ENCODE measurements around the gene DLL1. TPM values are rescaled to one million over a fixed set of nuclear protein-coding genes. Genes with fewer than 3 reads are reported as not detected.

DLL1 gene
- total RNA-seq, 1 experiment from 2014 or later: 0.26 TPM

DNA sequence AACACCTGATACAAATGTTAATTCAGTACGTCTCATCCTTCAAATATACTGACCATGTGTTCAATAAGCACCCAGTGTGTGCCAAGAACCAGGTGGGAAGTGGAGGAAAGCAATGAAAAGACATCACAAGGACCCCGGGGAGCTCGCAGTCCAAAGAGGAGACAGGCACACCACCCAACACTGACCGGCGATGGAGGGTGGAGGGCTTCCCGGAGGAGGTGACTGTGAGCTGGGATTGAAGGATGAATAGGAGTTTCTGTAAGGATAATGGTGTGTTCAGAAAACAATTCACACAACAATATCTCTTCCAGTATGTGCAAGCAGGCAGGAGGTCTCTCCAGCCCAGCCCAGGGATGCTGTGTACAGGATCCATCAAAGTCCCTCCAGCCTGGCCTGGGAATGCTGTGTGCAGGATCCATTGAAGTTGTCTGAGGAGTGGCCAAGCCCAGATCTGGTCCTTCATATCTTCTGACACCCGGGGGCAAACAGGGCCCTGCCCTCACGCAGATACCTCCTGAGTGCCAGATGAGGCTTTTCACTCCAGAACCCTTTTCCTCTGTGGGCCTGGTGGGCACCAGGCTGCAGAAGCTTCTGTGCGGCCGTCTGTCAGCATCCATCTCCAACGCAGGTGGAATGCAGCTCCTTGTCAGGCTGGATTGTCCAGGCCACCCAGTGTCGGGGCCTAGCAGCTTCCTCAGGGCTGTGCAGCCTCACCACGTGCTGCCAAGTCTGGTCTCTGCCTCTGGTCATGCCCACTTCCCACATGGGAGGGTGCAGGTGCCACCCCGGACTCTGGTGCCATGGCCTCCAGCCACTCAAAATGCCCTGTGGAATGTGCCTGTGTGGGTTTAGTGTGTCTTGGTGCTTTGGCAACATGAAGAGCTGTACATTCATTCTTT lies 36.3 kb downstream of the DLL1 start:
- H3K27me3 ChIP-seq (ENCODE audit: low read length): no peaks in the 10 kb centered on the region
- H3K4me3 ChIP-seq (ENCODE audit: low read length): no peak overlapping the region
- DNase-seq: no peak

DNA sequence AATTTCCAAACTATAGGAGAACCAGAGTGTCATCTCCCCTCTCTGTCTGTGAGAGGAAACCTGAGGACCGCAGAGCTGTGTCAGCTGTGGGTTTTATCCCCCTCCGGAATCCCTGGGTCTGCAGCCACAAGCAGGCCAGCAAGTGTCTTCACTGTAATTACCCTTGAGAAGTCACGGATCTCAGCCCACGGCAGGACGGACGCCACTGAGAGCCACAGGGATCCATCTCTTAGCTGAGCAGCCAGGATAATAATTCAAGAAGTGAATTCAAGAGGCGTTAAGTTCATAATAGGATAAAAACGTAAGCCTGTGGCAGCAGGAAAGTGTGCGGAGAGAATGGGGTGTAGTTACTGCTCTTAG lies 37.0 kb downstream of the DLL1 start:
- Histone ChIP-seq H3K4me3 (ENCODE audit: low read length) (no peak overlapping the region), H3K79me2 (ENCODE audit: low read length) (no peaks in the 10 kb centered on the region), H3K27me3 (ENCODE audit: low read length) (no peaks in the 10 kb centered on the region), H3K4me2 (ENCODE audit: low read depth, low read length, poor library complexity, severe bottlenecking) (no peak overlapping the region), H3K9me2 (replicated peaks; ENCODE audit: insufficient read depth, low read length) (no peaks in the 10 kb centered on the region), H4K20me1 (ENCODE audit: insufficient read depth, low read depth, low read length) (no peaks in the 10 kb centered on the region), H3K9ac (ENCODE audit: low read length) (no peak overlapping the region), H3K36me3 (ENCODE audit: insufficient read depth, low read length) (no peaks in the 10 kb centered on the region), H2AFZ (ENCODE audit: low read length) (no peak overlapping the region), H3K4me1 (ENCODE audit: low read length) (no peaks in the 10 kb centered on the region), H3K9me3 (ENCODE audit: low read length) (no peaks in the 10 kb centered on the region), H3K27ac (ENCODE audit: low read length) (no peak overlapping the region)
- DNase-seq: no peak

More for the DNA sequence above, 36.3 kb downstream of the DLL1 start:
- Histone ChIP-seq H4K20me1 (ENCODE audit: insufficient read depth, low read depth, low read length) (no peaks in the 10 kb centered on the region), H3K9me2 (replicated peaks; ENCODE audit: insufficient read depth, low read length) (no peaks in the 10 kb centered on the region), H2AFZ (ENCODE audit: low read length) (no peak overlapping the region), H3K36me3 (ENCODE audit: insufficient read depth, low read length) (no peaks in the 10 kb centered on the region), H3K9ac (ENCODE audit: low read length) (no peak overlapping the region), H3K4me2 (ENCODE audit: low read depth, low read length, poor library complexity, severe bottlenecking) (no peak overlapping the region), H3K27ac (ENCODE audit: low read length) (no peak overlapping the region), H3K4me1 (ENCODE audit: low read length) (no peaks in the 10 kb centered on the region), H3K9me3 (ENCODE audit: low read length) (no peaks in the 10 kb centered on the region), H3K79me2 (ENCODE audit: low read length) (no peaks in the 10 kb centered on the region)

DNA sequence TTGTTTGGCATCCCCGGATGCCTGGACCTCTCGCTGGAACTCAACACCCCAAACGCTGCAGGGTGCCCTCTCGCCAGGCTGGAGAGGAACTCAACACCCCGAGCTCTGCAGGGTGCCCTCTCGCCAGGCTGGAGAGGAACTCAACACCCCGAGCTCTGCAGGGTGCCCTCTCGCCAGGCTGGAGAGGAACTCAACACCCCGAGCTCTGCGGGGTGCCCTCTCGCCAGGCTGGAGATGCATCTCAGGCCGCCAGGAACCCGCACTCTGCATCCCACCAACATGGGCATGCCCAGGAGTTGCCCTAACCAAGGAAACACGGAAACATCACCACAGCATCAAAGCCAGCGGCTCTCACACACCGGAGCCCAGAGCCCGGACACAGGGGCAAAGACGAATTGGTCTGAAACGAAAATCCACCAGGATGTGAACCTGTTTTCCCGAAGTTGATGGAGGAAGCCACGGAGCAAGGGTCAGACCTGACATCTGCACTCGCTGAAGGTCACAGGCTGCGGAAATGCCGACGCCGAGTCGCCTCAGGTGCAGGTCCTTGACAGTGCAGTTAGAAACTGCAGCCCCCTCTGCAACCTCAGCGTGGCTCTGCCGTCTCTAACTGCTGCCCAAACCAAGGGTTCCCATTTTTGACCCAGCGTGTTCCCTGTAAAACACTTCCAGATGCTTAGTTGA lies 37.5 kb downstream of the DLL1 start:
- no peak overlapping the region for H3K4me2 ChIP-seq (ENCODE audit: low read depth, low read length, poor library complexity, severe bottlenecking)
- no peak overlapping the region for H2AFZ ChIP-seq (ENCODE audit: low read length)
- no peaks in the 10 kb centered on the region for H3K79me2 ChIP-seq (ENCODE audit: low read length)
- no peak for DNase-seq
- H3K9me2 ChIP-seq (replicated peaks; ENCODE audit: insufficient read depth, low read length): no peaks in the 10 kb centered on the region
- no peaks in the 10 kb centered on the region for H3K9me3 ChIP-seq (ENCODE audit: low read length)
- no peaks in the 10 kb centered on the region for H3K27me3 ChIP-seq (ENCODE audit: low read length)
- no peak overlapping the region for H3K27ac ChIP-seq (ENCODE audit: low read length)
- no peaks in the 10 kb centered on the region for H4K20me1 ChIP-seq (ENCODE audit: insufficient read depth, low read depth, low read length)
- no peaks in the 10 kb centered on the region for H3K4me1 ChIP-seq (ENCODE audit: low read length)
- no peak overlapping the region for H3K4me3 ChIP-seq (ENCODE audit: low read length)
- H3K36me3 ChIP-seq (ENCODE audit: insufficient read depth, low read length): no peaks in the 10 kb centered on the region
- no peak overlapping the region for H3K9ac ChIP-seq (ENCODE audit: low read length)

DNA sequence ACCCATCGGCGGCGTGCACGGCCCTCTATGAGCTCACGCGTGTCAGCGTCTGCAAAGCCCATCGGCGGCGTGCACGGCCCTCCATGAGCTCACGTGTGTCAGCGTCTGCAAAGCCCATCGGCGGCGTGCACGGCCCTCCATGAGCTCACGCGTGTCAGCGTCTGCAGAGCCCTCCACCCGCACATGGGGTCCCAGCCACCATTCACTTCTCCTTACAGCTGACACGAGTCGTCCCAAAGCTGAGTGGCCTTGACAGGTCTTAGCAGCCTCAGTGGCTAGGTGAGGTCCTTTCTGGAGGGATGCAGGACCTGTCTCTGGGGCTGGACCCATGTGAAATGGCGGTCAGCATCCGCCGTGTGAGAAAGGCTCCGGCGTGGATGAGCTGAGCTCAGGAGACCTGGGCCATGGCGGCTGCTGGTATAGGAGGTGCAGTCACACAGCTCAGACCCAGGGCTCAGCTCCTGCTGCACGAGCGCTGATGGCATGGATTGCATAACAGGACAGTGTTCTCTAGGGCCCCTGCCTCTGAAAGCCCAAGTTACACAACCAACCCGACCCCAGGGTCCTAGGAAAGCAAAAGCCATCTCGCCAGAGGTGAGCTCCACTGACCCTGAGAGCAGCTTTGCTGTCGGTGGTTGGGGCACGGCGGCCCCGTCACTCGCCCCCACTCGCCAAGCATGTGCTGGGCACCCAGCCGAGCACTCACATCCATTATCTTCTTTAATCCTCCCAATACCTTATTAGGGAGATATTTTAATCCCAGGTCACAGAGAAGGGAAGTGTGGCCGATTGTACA lies 38.9 kb downstream of the DLL1 start:
- Histone ChIP-seq H3K4me1 (ENCODE audit: low read length) (no peaks in the 10 kb centered on the region), H2AFZ (ENCODE audit: low read length) (no peak overlapping the region), H3K9me3 (ENCODE audit: low read length) (no peaks in the 10 kb centered on the region), H3K4me2 (ENCODE audit: low read depth, low read length, poor library complexity, severe bottlenecking) (no peak overlapping the region), H3K36me3 (ENCODE audit: insufficient read depth, low read length) (no peaks in the 10 kb centered on the region), H3K27ac (ENCODE audit: low read length) (no peak overlapping the region), H3K4me3 (ENCODE audit: low read length) (no peak overlapping the region), H4K20me1 (ENCODE audit: insufficient read depth, low read depth, low read length) (no peaks in the 10 kb centered on the region), H3K9ac (ENCODE audit: low read length) (no peak overlapping the region), H3K27me3 (ENCODE audit: low read length) (no peaks in the 10 kb centered on the region), H3K9me2 (replicated peaks; ENCODE audit: insufficient read depth, low read length) (no peaks in the 10 kb centered on the region), H3K79me2 (ENCODE audit: low read length) (no peaks in the 10 kb centered on the region)
- DNase-seq: no peak

DNA sequence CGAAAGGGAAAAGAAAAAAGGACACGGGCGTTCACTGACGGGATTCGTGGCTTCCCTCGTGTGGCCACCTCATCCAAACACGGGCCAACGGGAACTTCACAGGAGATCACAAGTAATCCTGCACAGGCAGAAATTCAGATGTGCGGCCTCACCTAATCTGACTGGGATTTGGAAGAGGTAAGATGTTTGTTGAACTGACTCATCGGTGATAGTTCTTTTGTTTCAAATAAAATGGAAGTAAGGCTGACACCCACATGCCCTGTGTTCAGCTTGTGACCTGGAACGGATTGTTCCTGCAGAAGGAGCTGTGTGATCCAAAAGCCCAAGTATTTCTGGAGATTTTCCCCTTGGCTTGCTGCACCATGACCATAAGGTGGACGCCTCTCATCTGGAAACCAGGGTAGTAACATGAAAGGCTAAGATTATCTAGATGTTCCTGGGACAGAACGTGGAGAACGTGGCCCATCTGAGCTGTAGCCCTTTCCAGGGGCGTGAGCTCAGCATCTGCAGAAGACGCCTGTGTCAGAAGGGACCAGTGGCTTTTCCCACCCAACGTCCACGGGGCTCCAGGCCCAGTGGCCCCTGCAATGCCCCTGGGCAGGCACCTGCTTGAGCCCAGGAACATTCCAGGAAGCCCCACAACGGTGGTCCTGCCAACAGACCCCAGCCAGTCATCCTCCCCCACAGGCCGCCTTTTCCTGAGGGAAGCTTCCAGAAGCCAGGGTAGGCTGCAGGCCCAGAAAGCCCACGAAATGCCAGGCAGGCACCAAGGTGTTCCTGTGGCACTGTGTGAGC lies 39.7 kb downstream of the DLL1 start:
- Histone ChIP-seq H2AFZ (ENCODE audit: low read length) (no peak overlapping the region), H3K27me3 (ENCODE audit: low read length) (no peaks in the 10 kb centered on the region), H3K9me2 (replicated peaks; ENCODE audit: insufficient read depth, low read length) (no peaks in the 10 kb centered on the region), H4K20me1 (ENCODE audit: insufficient read depth, low read depth, low read length) (no peaks in the 10 kb centered on the region), H3K9me3 (ENCODE audit: low read length) (no peaks in the 10 kb centered on the region), H3K27ac (ENCODE audit: low read length) (no peak overlapping the region), H3K4me2 (ENCODE audit: low read depth, low read length, poor library complexity, severe bottlenecking) (no peak overlapping the region), H3K4me3 (ENCODE audit: low read length) (no peak overlapping the region), H3K4me1 (ENCODE audit: low read length) (no peaks in the 10 kb centered on the region), H3K9ac (ENCODE audit: low read length) (no peak overlapping the region), H3K79me2 (ENCODE audit: low read length) (no peaks in the 10 kb centered on the region), H3K36me3 (ENCODE audit: insufficient read depth, low read length) (no peaks in the 10 kb centered on the region)
- no peak for DNase-seq

DNA sequence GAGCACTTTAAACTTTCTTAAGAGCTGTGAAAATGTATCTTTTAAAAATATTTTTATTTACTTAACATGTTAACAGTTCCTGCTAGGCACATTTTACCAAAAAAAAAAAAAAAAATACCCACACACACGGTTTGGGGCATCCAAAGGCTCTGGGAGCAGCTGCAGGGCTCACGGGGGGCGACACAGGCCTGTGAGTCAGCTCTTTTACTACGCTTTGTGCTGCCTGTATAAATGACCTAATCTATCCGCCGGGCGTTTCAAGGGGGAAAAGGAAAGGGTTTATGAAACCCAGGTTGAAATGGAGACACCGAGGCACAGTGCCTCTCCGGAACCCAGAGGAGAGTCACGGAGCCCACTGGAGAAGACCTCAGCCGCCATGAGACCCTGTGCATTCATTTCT lies 40.4 kb downstream of the DLL1 start:
- Histone ChIP-seq H3K4me3 (ENCODE audit: low read length) (no peak overlapping the region), H3K9ac (ENCODE audit: low read length) (no peak overlapping the region), H2AFZ (ENCODE audit: low read length) (no peak overlapping the region), H3K4me2 (ENCODE audit: low read depth, low read length, poor library complexity, severe bottlenecking) (no peak overlapping the region), H3K4me1 (ENCODE audit: low read length) (no peaks in the 10 kb centered on the region), H3K27ac (ENCODE audit: low read length) (no peak overlapping the region), H4K20me1 (ENCODE audit: insufficient read depth, low read depth, low read length) (no peaks in the 10 kb centered on the region), H3K36me3 (ENCODE audit: insufficient read depth, low read length) (no peaks in the 10 kb centered on the region), H3K27me3 (ENCODE audit: low read length) (no peaks in the 10 kb centered on the region), H3K9me3 (ENCODE audit: low read length) (no peaks in the 10 kb centered on the region), H3K79me2 (ENCODE audit: low read length) (no peaks in the 10 kb centered on the region), H3K9me2 (replicated peaks; ENCODE audit: insufficient read depth, low read length) (no peaks in the 10 kb centered on the region)
- DNase-seq: no peak

DNA sequence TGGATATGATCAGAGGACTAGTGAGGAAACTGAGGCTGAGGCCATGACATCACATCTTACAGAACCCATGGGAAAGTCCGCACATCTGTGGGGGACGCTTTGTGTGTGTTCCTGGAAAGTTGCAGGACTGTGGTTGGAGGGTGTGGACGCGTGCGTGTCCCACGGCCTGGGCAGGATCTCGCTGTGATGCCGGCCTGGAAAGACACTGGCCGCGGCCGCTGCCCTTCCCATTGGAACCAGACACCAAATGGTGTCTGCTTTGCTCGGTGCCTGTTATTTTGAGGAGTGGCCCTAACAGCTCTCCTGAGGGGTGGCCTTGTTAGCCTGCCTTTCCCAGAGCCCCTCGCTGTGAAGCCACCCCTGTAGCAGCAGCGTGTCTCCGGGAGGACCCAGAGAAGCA lies 41.1 kb downstream of the DLL1 start:
- Histone ChIP-seq H3K4me1 (ENCODE audit: low read length) (no peaks in the 10 kb centered on the region), H3K9ac (ENCODE audit: low read length) (no peak overlapping the region), H3K9me2 (replicated peaks; ENCODE audit: insufficient read depth, low read length) (no peaks in the 10 kb centered on the region), H3K9me3 (ENCODE audit: low read length) (no peaks in the 10 kb centered on the region), H3K79me2 (ENCODE audit: low read length) (no peaks in the 10 kb centered on the region), H3K27me3 (ENCODE audit: low read length) (no peaks in the 10 kb centered on the region), H3K36me3 (ENCODE audit: insufficient read depth, low read length) (no peaks in the 10 kb centered on the region), H3K27ac (ENCODE audit: low read length) (no peak overlapping the region), H3K4me2 (ENCODE audit: low read depth, low read length, poor library complexity, severe bottlenecking) (no peak overlapping the region), H4K20me1 (ENCODE audit: insufficient read depth, low read depth, low read length) (no peaks in the 10 kb centered on the region), H2AFZ (ENCODE audit: low read length) (no peak overlapping the region), H3K4me3 (ENCODE audit: low read length) (no peak overlapping the region)
- DNase-seq: no peak
